Mesodermal cell (in vitro differentiated cells): Measurements from ENCODE around the gene CREBL2. TPM values are rescaled to one million over a fixed set of nuclear protein-coding genes. Genes with fewer than 3 reads are reported as not detected.
A peak's percentile ranks its signal among the peaks of the same experiment; 100 is the strongest.
"Not testable (repeated sequence)": the region's sequence is repeated elsewhere in the genome, so short reads cannot be mapped to it uniquely, and the experiment has no call there.

Experiments
- H3K27ac ChIP-seq: 2 replicates; pipeline ENCODE4 v1.7.0; 2013; ENCODE audit warnings: mild to moderate bottlenecking, low read depth, low read length, moderate library complexity; ENCODE audit not compliant: severe bottlenecking
- H3K36me3 ChIP-seq: 2 replicates; pipeline ENCODE4 v1.7.1; 2013; ENCODE audit warnings: mild to moderate bottlenecking, low read length, moderate library complexity; ENCODE audit not compliant: control insufficient read depth, insufficient read depth
- H3K4me1 ChIP-seq: one replicate; pipeline ENCODE4 v1.7.1; 2013; ENCODE audit warnings: mild to moderate bottlenecking, low read length; ENCODE audit not compliant: insufficient read depth, control insufficient read depth, poor library complexity, severe bottlenecking
- H3K4me3 ChIP-seq: 2 replicates; pipeline ENCODE4 v1.7.0; 2013; ENCODE audit warnings: low read length, control low read depth, mild to moderate bottlenecking; ENCODE audit not compliant: insufficient read depth, poor library complexity, severe bottlenecking; ENCODE audit errors: extremely low read depth
- H3K9me3 ChIP-seq: 2 replicates; pipeline ENCODE4 v1.7.1; 2013; ENCODE audit warnings: mild to moderate bottlenecking, low read length, moderate library complexity; ENCODE audit not compliant: control insufficient read depth
- WGBS, 2 experiments: methylation state at CpG; one replicate each; pipeline ENCODE4 v1.1.5; 2013; ENCODE audit warnings: missing lambda C conversion rate in 2 of 2; ENCODE audit not compliant: insufficient coverage in 2 of 2; 5-methylcytosine and 5-hydroxymethylcytosine counted together
- polyA plus RNA-seq, 2 experiments: library from polyadenylated mRNA; stranded (reverse); fragments of 50-300 nt; gene quantifications; one replicate each; pipeline ENCODE4 v1.2.3, GENCODE V29; 2013

Gene CREBL2, protein sequence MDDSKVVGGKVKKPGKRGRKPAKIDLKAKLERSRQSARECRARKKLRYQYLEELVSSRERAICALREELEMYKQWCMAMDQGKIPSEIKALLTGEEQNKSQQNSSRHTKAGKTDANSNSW
- polyA plus RNA-seq (2013, experiment 1 of 2): 22.4 TPM
- 20.4 TPM for polyA plus RNA-seq (2013, experiment 2 of 2)

DNA sequence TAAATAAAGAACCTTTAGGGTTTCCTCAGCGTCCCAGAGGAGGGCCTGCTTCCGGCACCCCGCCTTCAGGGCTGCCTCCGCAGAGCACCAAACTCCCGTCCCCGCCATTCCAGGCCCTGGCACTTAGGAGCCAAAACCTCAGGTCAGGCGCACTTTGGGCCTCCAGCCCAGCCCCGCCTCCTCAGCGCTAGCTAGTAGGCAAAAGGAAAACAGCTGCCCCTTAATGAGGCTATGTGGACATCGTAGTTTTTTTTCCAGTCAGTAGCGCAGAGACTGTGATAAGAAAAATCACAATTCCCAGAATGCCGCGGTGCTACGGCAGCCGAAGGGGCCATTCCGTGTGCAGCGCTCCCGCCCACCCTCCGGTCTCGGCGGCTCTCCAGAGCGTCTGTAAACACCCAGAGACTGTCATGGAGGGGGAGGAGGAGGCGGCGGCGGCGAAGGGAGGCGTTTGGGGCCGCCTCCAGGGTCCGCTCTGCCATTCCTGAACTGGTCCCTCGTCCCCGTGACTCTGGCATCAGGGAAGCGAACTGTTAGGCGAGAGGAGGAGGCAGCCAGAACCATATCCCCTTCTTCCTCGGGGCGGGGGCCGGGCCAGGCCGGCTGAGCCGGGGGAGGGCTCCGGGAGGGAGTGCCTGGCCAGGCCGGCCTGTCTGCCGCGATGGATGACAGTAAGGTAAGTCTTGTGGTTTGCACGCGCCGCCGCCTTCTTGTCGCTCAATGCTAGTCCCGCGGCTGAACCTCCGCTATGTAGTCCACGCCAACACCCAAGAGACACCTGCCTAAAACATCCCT is at the start of gene CREBL2:
Gene CREBL2, plus strand, starts transcription at position 365 of the 795 bp plus-strand sequence. Its CDS starts 297 bp downstream, at position 662.
- Histone ChIP-seq H3K36me3 (peaks cover 2% of the 10 kb centered on the region), H3K4me1 (peaks cover 5% of the 10 kb centered on the region), H3K4me3 (peak within 1 kb of the TSS; percentile 70), H3K9me3 (no peaks in the 10 kb centered on the region), H3K27ac (peak within 1 kb of the TSS; percentile 86)
- WGBS, 2 experiments: 2 to 3% methylated on average over 37 to 38 of the region's 51 CpGs

DNA sequence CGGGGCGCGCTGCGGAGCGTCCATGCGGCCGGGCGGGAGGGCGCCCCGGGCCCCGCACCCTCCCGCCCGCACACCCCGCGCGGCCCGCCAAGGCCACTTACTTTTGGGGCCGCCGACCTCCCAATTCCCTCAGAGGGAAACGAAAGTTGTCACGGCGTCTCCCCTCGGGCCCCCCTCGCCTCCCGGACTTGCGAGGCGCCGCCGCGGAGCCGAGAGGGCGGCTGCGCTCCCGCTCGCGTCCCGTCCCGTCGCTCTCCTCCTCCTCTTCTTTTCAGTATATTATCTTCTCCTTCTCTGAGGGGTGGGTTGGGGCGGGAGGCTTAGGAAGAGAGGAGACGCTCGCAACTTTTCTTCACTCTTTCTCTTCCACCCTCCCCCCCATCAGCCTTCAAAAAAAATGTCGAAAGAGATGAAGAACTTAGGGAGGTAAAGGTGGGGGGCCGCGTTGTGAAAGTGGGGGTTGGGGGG is 49.6 kb upstream of the CREBL2 start:
- H3K9me3 ChIP-seq: peaks cover 8% of the 10 kb centered on the region
- 0% methylated on average over 14 to 19 of the region's 45 CpGs for WGBS, 2 experiments
- H3K27ac ChIP-seq: peak overlapping the region; percentile 98
- H3K36me3 ChIP-seq: no peaks in the 10 kb centered on the region
- H3K4me3 ChIP-seq: peak overlapping the region; percentile 87
- H3K4me1 ChIP-seq: peaks cover 19% of the 10 kb centered on the region

DNA sequence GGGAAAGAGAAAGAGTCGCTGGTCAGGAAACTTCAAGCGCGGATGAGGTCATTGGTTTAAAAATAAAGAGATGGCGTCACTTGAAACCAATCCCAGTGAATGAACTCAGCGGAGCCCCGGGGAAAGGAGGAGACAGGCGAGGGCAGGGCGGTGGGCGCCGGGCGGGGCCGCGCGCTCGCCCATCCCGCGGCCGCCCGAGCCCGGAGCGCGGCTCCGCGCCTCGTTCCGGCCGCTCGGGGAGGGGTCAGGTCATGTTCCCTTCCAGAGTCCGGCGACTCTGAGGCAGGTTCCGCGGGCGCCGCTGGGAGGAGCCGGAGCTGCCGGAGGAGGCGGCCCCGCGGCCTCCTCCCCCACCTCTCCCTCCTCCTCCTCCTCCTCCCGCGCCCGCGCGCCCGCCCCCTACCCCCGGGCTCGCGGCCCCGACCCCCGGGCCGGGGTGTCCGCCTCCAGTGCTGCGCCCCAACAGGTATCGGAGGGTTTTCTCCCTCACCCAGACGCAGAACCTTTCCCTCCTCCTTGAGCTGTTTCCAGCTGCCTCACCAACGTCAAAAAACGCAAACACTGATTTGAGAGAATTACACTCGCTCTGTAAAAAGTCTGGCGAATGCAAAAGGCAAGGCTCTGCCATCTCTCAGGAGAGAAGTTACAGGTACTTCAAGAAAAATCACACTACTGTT is 49.0 kb upstream of the CREBL2 start, which contains the start of gene DUSP16:
Gene DUSP16, minus strand, starts transcription at position 279 of the 677 bp plus-strand sequence. CDS start 41,765 bp downstream, outside the sequence.
- Histone ChIP-seq H3K4me1 (peaks cover 19% of the 10 kb centered on the region), H3K9me3 (peaks cover 8% of the 10 kb centered on the region), H3K36me3 (no peaks in the 10 kb centered on the region), H3K4me3 (peak within 1 kb of the TSS; percentile 87), H3K27ac (peak within 1 kb of the TSS; percentile 98)
- 0% methylated on average over 28 to 31 of the region's 59 CpGs for WGBS, 2 experiments

DNA sequence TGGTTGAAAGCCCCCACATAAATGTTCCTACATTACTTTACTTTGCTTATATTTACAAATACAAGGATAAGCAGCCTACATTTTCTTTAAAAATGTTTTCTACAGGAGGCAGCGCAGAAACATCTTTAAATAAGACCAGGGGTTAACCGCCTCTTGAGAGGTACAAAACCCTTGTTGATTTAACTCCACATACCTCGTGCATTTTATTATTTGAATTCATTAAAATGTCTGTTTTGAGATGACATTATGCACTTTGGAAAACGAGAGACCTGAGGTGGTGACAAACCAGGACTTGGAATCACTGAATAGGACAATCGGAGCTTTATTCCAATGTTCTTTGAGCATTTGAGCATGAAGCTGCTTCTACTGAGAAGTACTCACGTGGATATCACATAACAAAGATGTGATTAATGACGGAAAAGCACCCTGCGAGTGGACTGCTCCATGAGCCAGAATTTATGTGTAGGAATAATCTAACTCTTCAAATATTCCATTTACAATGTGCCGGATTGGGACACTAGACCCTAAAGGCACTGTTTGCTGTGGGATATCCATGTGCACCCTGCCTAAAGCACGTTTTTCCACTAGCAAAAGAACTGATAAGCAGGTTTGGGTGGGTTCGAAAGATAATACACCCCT is 48.3 kb upstream of the CREBL2 start:
- H3K9me3 ChIP-seq: peaks cover 8% of the 10 kb centered on the region
- H3K4me3 ChIP-seq: peak overlapping the region; percentile 87
- H3K36me3 ChIP-seq: no peaks in the 10 kb centered on the region
- H3K27ac ChIP-seq: peak overlapping the region; percentile 90
- 81 to 90% methylated on average over 4 to 7 of the region's 11 CpGs for WGBS, 2 experiments
- peaks cover 19% of the 10 kb centered on the region for H3K4me1 ChIP-seq

DNA sequence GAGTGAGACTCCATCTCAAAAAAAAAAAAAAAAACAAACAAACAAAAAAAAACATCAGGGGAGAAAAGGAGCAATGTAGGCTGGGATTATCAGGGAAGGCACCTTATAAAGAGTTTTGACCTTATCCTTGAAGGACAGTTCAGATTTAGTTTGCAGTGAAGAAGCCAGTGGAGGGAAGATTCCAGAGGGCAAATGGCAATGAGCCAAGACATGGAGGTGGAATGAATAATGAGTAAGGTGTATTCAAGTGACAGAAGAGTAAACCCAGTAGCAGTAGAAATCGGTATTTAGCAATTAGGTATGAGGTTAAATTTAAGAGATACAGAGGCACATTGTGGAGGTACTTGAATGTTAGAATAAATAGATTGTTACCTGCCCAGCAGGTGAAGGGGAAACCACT is 46.8 kb upstream of the CREBL2 start:
- peaks cover 8% of the 10 kb centered on the region for H3K9me3 ChIP-seq
- H3K4me3 ChIP-seq: no peak overlapping the region
- no peaks in the 10 kb centered on the region for H3K36me3 ChIP-seq
- H3K4me1 ChIP-seq: peaks cover 15% of the 10 kb centered on the region
- 73 to 78% methylated on average over 1 of the region's 1 CpG for WGBS, 2 experiments
- H3K27ac ChIP-seq: no peak overlapping the region

DNA sequence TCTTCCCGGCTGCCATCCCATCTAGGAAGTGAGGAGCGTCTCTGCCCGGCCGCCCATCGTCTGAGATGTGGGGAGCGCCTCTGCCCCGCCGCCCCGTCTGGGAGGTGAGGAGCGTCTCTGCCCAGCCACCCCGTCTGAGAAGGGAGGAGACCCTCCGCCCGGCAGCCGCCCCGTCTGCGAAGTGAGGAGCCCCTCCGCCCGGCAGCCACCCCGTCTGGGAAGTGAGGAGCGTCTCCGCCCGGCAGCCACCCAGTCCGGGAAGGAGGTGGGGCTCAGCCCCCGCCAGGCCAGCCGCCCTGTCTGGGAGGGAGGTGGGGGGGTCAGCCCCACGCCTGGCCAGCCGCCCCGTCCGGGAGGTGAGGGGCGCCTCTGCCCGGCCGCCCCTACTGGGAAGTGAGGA is 45.7 kb upstream of the CREBL2 start:
- not testable (repeated sequence) for H3K4me3 ChIP-seq, H3K36me3 ChIP-seq, H3K9me3 ChIP-seq, H3K27ac ChIP-seq
- 92 to 95% methylated on average over 10 to 13 of the region's 32 CpGs for whole genome bisulfite sequencing, 2 experiments
- H3K4me1 ChIP-seq: peaks cover 14% of the 10 kb centered on the region

DNA sequence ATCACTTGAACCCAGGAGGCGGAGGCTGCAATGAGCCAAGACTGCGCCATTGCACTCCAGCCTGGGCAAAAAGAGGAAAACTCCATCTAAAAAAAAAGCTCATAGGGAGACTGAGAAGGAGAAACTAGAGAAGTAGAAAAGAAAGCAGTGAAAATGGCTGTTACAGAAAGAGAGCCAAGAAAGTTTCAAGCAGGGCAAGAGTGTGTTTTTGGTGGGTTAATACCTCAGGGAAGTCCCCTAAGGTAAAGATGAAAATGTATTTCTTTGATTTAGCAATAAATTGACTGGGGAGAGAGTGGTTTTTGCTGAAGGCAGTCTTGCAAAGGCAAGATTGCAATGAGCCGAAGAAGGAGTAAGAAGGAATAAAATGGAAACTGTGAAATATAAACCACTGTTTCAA is 39.0 kb upstream of the CREBL2 start:
- H3K27ac ChIP-seq: no peak overlapping the region
- H3K9me3 ChIP-seq: no peaks in the 10 kb centered on the region
- H3K4me1 ChIP-seq: no peaks in the 10 kb centered on the region
- no peak overlapping the region for H3K4me3 ChIP-seq
- 71 to 100% methylated on average over 1 of the region's 3 CpGs for WGBS, 2 experiments
- H3K36me3 ChIP-seq: no peaks in the 10 kb centered on the region

DNA sequence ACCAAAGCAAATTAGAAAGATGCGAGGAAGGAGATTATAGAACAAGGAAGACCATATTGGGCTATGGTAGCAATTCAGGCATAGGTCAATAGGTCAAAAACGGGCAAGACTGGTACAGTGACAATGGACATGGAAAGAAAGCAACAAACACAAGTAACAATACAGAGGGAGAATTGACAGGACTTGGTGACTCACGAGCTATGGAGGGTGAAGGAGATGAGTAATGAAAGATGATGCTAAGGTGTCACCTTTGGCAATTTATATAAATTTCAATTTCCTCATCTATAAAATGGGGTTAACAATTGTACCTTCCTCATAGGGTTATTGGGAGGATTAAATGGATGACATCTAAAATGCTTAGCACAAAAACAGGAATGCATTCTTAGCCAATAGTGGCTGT is 33.9 kb upstream of the CREBL2 start:
- no peak overlapping the region for H3K27ac ChIP-seq
- no peaks in the 10 kb centered on the region for H3K9me3 ChIP-seq
- H3K4me3 ChIP-seq: no peak overlapping the region
- no peaks in the 10 kb centered on the region for H3K4me1 ChIP-seq
- no peaks in the 10 kb centered on the region for H3K36me3 ChIP-seq
- 83 to 93% methylated on average over 2 of the region's 3 CpGs for WGBS, 2 experiments

DNA sequence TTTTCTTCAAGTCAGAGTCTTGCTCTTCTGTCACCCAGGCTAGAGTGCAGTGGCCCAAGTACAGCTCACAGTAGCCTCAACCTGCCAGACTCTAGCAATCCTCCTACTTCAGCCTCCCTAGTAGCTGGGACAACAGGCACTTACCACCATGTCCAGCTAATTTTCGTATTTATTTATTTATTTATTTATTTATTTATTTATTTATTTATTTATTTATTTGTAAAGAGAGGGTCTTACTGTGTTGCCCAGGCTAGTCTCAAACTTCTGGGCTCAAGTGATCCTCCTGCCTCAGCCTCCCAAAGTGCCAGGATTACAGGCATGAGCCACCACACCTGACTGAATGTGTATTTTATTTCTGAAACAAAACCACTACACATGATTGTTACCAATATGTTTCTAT is 31.0 kb upstream of the CREBL2 start:
- WGBS, 2 experiments: no CpG with 5 or more reads among the region's 1 CpG
- H3K27ac ChIP-seq, H3K4me1 ChIP-seq, H3K4me3 ChIP-seq, H3K36me3 ChIP-seq, H3K9me3 ChIP-seq: not testable (repeated sequence)

DNA sequence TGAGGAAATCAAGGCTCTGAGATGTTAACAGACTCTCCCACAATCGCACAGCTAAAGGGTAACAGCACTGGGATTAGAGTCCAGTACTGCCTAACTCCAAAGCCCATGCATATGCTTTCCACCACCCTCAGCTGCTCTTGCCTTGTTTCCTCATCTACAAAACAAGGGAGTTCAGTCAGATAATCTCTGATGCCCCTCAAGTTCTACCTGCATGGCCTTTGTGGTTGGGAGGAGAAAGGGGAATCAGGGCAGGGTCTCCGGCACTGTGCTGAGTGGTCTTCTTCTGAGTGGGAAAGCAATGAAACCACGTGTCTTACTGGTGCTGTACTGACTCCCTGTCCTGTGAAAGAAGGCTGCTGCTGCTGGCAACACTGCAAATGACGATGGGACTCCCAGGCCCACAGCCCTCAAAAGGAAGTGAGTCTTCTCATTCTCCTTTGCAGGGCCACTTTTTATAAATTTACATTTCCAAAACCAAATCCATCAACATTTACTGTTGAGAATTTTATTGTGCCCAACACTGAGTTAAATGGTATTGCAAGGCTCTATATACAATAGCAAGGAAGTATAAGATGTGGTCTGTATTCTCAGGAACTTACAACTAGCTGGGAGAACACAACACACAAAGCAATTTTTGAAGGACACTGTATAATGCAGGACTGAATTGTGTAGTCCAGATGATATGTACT is 29.3 kb upstream of the CREBL2 start:
- Histone ChIP-seq H3K4me3 (no peak overlapping the region), H3K36me3 (no peaks in the 10 kb centered on the region), H3K4me1 (no peaks in the 10 kb centered on the region), H3K9me3 (no peaks in the 10 kb centered on the region), H3K27ac (no peak overlapping the region)
- WGBS, 2 experiments: 79 to 92% methylated on average over 4 of the region's 4 CpGs
